ENCODE measurements around the gene SLC44A1. TPM values are rescaled to one million over a fixed set of nuclear protein-coding genes. Genes with fewer than 3 reads are reported as not detected.
A peak's percentile ranks its signal among the peaks of the same experiment; 100 is the strongest.

SLC44A1 gene
- total and polyA plus RNA-seq, 2 of the 13 experiments (the other 11 are each of a cell fraction or from before 2014, with no cell fraction given) = 21.4 to 40.8 TPM

DNA sequence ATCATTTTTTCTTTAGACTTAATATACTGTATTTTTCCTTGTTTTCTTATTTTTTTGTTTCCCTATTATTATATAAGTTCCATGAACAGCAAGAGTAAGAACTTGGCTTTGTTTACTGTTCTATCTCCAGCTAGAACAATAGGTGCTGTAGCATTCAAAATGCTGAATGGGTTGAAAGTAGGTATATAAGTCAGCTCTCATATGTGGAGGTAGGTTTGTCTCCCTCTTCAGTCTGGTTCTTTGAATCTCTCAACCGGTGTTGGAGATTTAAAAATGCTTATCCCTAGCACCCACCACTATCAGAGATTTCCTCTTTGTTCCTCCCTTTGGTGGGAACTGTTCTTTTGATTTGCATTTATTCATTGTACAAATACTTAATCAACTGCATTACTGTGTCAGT, 115.9 kb downstream of the SLC44A1 start:
- TF ChIP-seq, protein P1, sequence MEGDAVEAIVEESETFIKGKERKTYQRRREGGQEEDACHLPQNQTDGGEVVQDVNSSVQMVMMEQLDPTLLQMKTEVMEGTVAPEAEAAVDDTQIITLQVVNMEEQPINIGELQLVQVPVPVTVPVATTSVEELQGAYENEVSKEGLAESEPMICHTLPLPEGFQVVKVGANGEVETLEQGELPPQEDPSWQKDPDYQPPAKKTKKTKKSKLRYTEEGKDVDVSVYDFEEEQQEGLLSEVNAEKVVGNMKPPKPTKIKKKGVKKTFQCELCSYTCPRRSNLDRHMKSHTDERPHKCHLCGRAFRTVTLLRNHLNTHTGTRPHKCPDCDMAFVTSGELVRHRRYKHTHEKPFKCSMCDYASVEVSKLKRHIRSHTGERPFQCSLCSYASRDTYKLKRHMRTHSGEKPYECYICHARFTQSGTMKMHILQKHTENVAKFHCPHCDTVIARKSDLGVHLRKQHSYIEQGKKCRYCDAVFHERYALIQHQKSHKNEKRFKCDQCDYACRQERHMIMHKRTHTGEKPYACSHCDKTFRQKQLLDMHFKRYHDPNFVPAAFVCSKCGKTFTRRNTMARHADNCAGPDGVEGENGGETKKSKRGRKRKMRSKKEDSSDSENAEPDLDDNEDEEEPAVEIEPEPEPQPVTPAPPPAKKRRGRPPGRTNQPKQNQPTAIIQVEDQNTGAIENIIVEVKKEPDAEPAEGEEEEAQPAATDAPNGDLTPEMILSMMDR (CRISPR knock-in tag; IDR thresholded peaks at IDR 0.05) = peak; percentile 22; the same call in 1 of the 2 replicates
- TF ChIP-seq NBN (conservative IDR thresholded peaks at IDR 0.05) (no peak), NCOA5 (CRISPR knock-in tag; IDR thresholded peaks at IDR 0.05) (no peak), STAG1 (CRISPR knock-in tag; IDR thresholded peaks at IDR 0.05) (peak; percentile 33; the same call in 1 of the 2 replicates), SOX5 (CRISPR knock-in tag; IDR thresholded peaks at IDR 0.05; ENCODE audit: borderline replicate concordance) (no peak), MAFF (IDR thresholded peaks at IDR 0.05; ENCODE audit: low read depth, low read length) (0 out of 2 replicates have a peak, but pooled peaks have one; percentile 8), TCF7 (IDR thresholded peaks at IDR 0.05; ENCODE audit: low read depth) (no peak)
- TF ChIP-seq, protein P2, sequence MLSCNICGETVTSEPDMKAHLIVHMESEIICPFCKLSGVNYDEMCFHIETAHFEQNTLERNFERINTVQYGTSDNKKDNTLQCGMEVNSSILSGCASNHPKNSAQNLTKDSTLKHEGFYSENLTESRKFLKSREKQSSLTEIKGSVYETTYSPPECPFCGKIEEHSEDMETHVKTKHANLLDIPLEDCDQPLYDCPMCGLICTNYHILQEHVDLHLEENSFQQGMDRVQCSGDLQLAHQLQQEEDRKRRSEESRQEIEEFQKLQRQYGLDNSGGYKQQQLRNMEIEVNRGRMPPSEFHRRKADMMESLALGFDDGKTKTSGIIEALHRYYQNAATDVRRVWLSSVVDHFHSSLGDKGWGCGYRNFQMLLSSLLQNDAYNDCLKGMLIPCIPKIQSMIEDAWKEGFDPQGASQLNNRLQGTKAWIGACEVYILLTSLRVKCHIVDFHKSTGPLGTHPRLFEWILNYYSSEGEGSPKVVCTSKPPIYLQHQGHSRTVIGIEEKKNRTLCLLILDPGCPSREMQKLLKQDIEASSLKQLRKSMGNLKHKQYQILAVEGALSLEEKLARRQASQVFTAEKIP (CRISPR knock-in tag; IDR thresholded peaks at IDR 0.05; ENCODE audit: borderline replicate concordance) = no peak
- no peak overlapping the region for H2AFZ ChIP-seq (ENCODE audit: low read length)
- ATAC-seq (peak; percentile 48; the same call in 2 of the 3 replicates), FAIRE-seq (no peak), DNase-seq (ENCODE audit: low spot score) (no peak)
- no peak overlapping the region for H3K27ac ChIP-seq (ENCODE audit: extremely low read length, insufficient read depth, low read length)
- in situ Hi-C loops (cut with HindIII; ENCODE audit: extremely low pct_ligation_motif_present, low pct_unique_long_range_greater_than_20kb) (no loop called here), intact Hi-C loops (cut with micrococcal nuclease; ENCODE audit: unreplicated experiment) (no loop called here)
- H3K27me3 ChIP-seq (ENCODE audit: control insufficient read depth in 1 of 2, insufficient read depth in 2 of 2, low read length in 2 of 2) = no peaks in the 10 kb centered on the region
- no TSS peak for BruUV-seq (replicated peaks)
- H3K79me2 ChIP-seq (ENCODE audit: insufficient read depth, low read length) = no peaks in the 10 kb centered on the region
- H3K9me3 ChIP-seq (ENCODE audit: low read length) = no peaks in the 10 kb centered on the region
- whole genome bisulfite sequencing (ENCODE audit: low lambda C conversion rate) = 88% methylated on average over 1 of the region's 1 CpG
- H4K20me1 ChIP-seq (ENCODE audit: insufficient read depth, low read length) = 0 out of 2 replicates have a peak, but pooled peaks cover 2% of the 10 kb centered on the region
- ChIA-PET CTCF (ENCODE audit: low intra/inter-chr PET ratio, low total read pairs) (interaction anchor here (0.9 kb wide), 1 partner anchor 201 kb away, joined by 3 read pairs; no protein-coding TSS in a partner anchor), POLR2A (interaction anchor here (1.0 kb wide), 1 partner anchor 115 kb away, joined by 4 read pairs; no protein-coding TSS in a partner anchor)
- no peaks in the 10 kb centered on the region for H3K4me1 ChIP-seq (ENCODE audit: insufficient read depth, low read length)
- no peak overlapping the region for H3K4me3 ChIP-seq (replicated peaks in 1 of 3; ENCODE audit: insufficient read depth in 1 of 3, low read depth in 2 of 3, low read length in 3 of 3)
- H3K4me2 ChIP-seq (ENCODE audit: low read depth, low read length) = no peak overlapping the region
- peaks cover 8 to 38% of the 10 kb centered on the region in 2 experiments for H3K36me3 ChIP-seq (replicated peaks in 1 of 2; ENCODE audit: control insufficient read depth in 1 of 2, insufficient read depth in 2 of 2, low read length in 2 of 2)
- no peak overlapping the region for H3K9ac ChIP-seq (ENCODE audit: insufficient read depth, low read depth, low read length)
